Testis (tissue), 3 donors: ENCODE results near the gene CDK5RAP2. TPM values are rescaled to one million over a fixed set of nuclear protein-coding genes. Genes with fewer than 3 reads are reported as not detected.

Experiments
- DNase-seq: peaks from one replicate; pipeline ENCODE4 v3.0.0-alpha.2; 2019
- H3K27ac ChIP-seq, 2 donors: fragments of 200-600 bp; sonication (generic); one replicate each; pipeline ENCODE4 v1.5.1; 2019
- H3K27me3 ChIP-seq: fragments of 200-600 bp; sonication (generic); one replicate; pipeline ENCODE4 v1.5.1; 2019
- H3K36me3 ChIP-seq: fragments of 200-600 bp; sonication (generic); one replicate; pipeline ENCODE4 v1.5.1; 2017; ENCODE audit warnings: low read depth; ENCODE audit errors: missing control alignments
- H3K4me1 ChIP-seq: fragments of 200-600 bp; sonication (generic); one replicate; pipeline ENCODE4 v1.5.1; 2019
- H3K4me3 ChIP-seq, 2 donors: fragments of 200-600 bp; sonication (generic); one replicate each; pipeline ENCODE4 v1.5.1; 2017 to 2019
- H3K9me3 ChIP-seq: fragments of 200-600 bp; sonication (generic); one replicate; pipeline ENCODE4 v1.5.1; 2017
- CTCF ChIP-seq, 3 experiments: fragments of 450-650 bp in 2 of 3; fragments of 200-600 bp in 1 of 3; sonication (generic) in 1 of 3; IDR thresholded peaks; one replicate each; pipeline ENCODE4 v1.5.1; 2016 to 2019; ENCODE audit warnings: antibody characterized with exemption in 3 of 3, mild to moderate bottlenecking in 2 of 3, moderate library complexity in 1 of 3
- POLR2A ChIP-seq: fragments of 450-650 bp; IDR thresholded peaks from one replicate; pipeline ENCODE4 v1.6.1; 2017; ENCODE audit warnings: antibody characterized with exemption, mild to moderate bottlenecking, moderate library complexity
- WGBS, 2 donors: methylation state at CpG; one replicate each; pipeline ENCODE4 v1.1.5; 2018; 5-methylcytosine and 5-hydroxymethylcytosine counted together
- intact Hi-C: fragments of 100-400 bp; cut with DNase I; formaldehyde crosslinking; loops from one replicate; pipeline ENCODE4 v1.15.1; 2023; ENCODE audit warnings: low total_unique reads
- polyA plus RNA-seq: library from polyadenylated mRNA; stranded (reverse); fragments of 350-450 nt; fragmentation: Illumina TruSeq; extraction: RNeasy Lipid Tissue Mini Kit (QIAGEN cat#74804); gene quantifications from one replicate; pipeline ENCODE4 v1.2.3, GENCODE V29; 2014; ENCODE audit warnings: low read depth, low replicate concordance; ENCODE audit not compliant: insufficient read depth
- total RNA-seq, 2 donors: library from RNA; depleted of rRNA; stranded (reverse); fragments of >200 nt; gene quantifications; one replicate each; pipeline ENCODE4 v1.2.3, GENCODE V29; 2016

The CDK5RAP2 gene
- total and polyA plus RNA-seq, 3 donors from 2014 or later, result 64.9 to 80.5 (median 76.1) TPM

GRCh38 chr9:120434532-120434931 lies 145.4 kb downstream of the CDK5RAP2 start:
- no peak overlapping the region for H3K27ac ChIP-seq
- H3K27me3 ChIP-seq, result no peaks in the 10 kb centered on the region
- no peak for TF ChIP-seq POLR2A
- TF ChIP-seq CTCF (IDR thresholded peaks at IDR 0.05), result no peak
- peaks cover 6% of the 10 kb centered on the region for H3K4me1 ChIP-seq
- WGBS, 2 donors, result 67 to 75% methylated on average over 6 of the region's 6 CpGs
- H3K4me3 ChIP-seq, result no peak overlapping the region
- H3K36me3 ChIP-seq, result no peaks in the 10 kb centered on the region
- DNase-seq, result peak; percentile 41
- intact Hi-C loops, result no loop called here
- H3K9me3 ChIP-seq, result no peaks in the 10 kb centered on the region

- Histone ChIP-seq H3K4me3 (no peak overlapping the region), H3K36me3 (no peaks in the 10 kb centered on the region), H3K27me3 (no peaks in the 10 kb centered on the region), H3K9me3 (no peaks in the 10 kb centered on the region), H3K4me1 (peaks cover 6% of the 10 kb centered on the region), H3K27ac (no peak overlapping the region)
- DNase-seq, result no peak
- TF ChIP-seq CTCF (IDR thresholded peaks at IDR 0.05) (no peak), POLR2A (no peak)
- WGBS, 2 donors, result 94 to 95% methylated on average over 4 of the region's 4 CpGs
- intact Hi-C loops, result no loop called here
Observed at GRCh38 chr9:120433701-120434100, 146.3 kb downstream of the CDK5RAP2 start.

GRCh38 chr9:120432600-120432999 lies 147.4 kb downstream of the CDK5RAP2 start:
- Histone ChIP-seq H3K9me3 (no peaks in the 10 kb centered on the region), H3K36me3 (no peaks in the 10 kb centered on the region), H3K4me3 (no peak overlapping the region), H3K27ac (no peak overlapping the region), H3K4me1 (peaks cover 4% of the 10 kb centered on the region), H3K27me3 (no peaks in the 10 kb centered on the region)
- TF ChIP-seq CTCF (IDR thresholded peaks at IDR 0.05), result no peak
- no peak for TF ChIP-seq POLR2A
- intact Hi-C loops, result no loop called here
- 87 to 97% methylated on average over 3 of the region's 3 CpGs for WGBS, 2 donors
- no peak for DNase-seq

- no peaks in the 10 kb centered on the region for H3K27me3 ChIP-seq
- intact Hi-C loops, result no loop called here
- no peaks in the 10 kb centered on the region for H3K36me3 ChIP-seq
- no peak overlapping the region for H3K4me3 ChIP-seq
- H3K9me3 ChIP-seq, result no peaks in the 10 kb centered on the region
- WGBS, 2 donors, result 80 to 87% methylated on average over 2 of the region's 2 CpGs
- no peak overlapping the region for H3K27ac ChIP-seq
- H3K4me1 ChIP-seq, result no peaks in the 10 kb centered on the region
- TF ChIP-seq POLR2A, result no peak
- no peak for TF ChIP-seq CTCF (IDR thresholded peaks at IDR 0.05)
- DNase-seq, result no peak
Observed at GRCh38 chr9:120431268-120431667, 148.7 kb downstream of the CDK5RAP2 start.

- intact Hi-C loops, result no loop called here
- TF ChIP-seq POLR2A, result no peak
- TF ChIP-seq CTCF (IDR thresholded peaks at IDR 0.05), result no peak
- no peak for DNase-seq
- Histone ChIP-seq H3K27me3 (no peaks in the 10 kb centered on the region), H3K4me1 (no peaks in the 10 kb centered on the region), H3K4me3 (no peak overlapping the region), H3K9me3 (no peaks in the 10 kb centered on the region), H3K27ac (no peak overlapping the region), H3K36me3 (no peaks in the 10 kb centered on the region)
Observed at GRCh38 chr9:120424248-120424647, 155.7 kb downstream of the CDK5RAP2 start.
